Measurements from ENCODE around the gene ASB9.

DNA sequence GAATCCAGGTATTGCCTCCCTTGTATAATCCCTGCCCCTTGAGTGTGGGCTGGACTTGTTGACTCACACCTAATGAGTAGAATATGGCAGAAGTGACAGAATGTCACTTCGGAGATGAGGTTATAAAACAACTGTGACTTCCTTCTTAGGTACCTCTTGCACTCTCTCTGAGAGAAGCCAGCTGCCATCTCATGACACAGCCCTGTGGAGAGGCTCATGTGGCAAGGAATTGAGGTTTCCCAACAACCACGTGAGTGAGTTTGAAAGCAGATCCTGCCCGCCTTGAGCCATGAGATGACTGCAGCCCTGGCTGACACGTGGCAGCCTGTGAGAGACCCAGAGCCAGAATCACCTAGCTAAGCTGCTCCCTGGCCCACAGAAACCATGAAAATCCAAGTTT, 32.0 kb upstream of the ASB9 start:
- TF ChIP-seq, protein P1, sequence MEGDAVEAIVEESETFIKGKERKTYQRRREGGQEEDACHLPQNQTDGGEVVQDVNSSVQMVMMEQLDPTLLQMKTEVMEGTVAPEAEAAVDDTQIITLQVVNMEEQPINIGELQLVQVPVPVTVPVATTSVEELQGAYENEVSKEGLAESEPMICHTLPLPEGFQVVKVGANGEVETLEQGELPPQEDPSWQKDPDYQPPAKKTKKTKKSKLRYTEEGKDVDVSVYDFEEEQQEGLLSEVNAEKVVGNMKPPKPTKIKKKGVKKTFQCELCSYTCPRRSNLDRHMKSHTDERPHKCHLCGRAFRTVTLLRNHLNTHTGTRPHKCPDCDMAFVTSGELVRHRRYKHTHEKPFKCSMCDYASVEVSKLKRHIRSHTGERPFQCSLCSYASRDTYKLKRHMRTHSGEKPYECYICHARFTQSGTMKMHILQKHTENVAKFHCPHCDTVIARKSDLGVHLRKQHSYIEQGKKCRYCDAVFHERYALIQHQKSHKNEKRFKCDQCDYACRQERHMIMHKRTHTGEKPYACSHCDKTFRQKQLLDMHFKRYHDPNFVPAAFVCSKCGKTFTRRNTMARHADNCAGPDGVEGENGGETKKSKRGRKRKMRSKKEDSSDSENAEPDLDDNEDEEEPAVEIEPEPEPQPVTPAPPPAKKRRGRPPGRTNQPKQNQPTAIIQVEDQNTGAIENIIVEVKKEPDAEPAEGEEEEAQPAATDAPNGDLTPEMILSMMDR (IDR thresholded peaks at IDR 0.05): no peak
- TF ChIP-seq POLR2A (IDR thresholded peaks at IDR 0.05): peak in 1 of 2 donors; percentile 16
